GM10248 (cell line): ENCODE data around the gene GATA3.

ENCODE experiments used
- CTCF ChIA-PET: fragments of 300-600 bp; sonication (Branson Sonifier 250); formaldehyde crosslinking; extraction: SDS; loops from one replicate; lab custom pipeline; 2021; ENCODE audit warnings: antibody characterized with exemption; lab: Yijun Ruan, JAX
- POLR2A ChIA-PET: fragments of 350-650 bp; sonication (Branson Sonifier 250); formaldehyde crosslinking; extraction: SDS; loops from one replicate; lab custom pipeline; 2020; ENCODE audit warnings: antibody characterized with exemption; lab: Yijun Ruan, JAX
- DNase-seq: peaks from one replicate; pipeline ENCODE4 v3.0.0; 2012; ENCODE audit errors: extremely low spot score
- CTCF ChIP-seq: IDR thresholded peaks from 2 replicates; pipeline ENCODE4 v1.5.1; 2012; ENCODE audit warnings: mild to moderate bottlenecking, low read depth; ENCODE audit errors: extremely low read depth, missing control alignments, control extremely low read depth

Gene GATA3

DNA sequence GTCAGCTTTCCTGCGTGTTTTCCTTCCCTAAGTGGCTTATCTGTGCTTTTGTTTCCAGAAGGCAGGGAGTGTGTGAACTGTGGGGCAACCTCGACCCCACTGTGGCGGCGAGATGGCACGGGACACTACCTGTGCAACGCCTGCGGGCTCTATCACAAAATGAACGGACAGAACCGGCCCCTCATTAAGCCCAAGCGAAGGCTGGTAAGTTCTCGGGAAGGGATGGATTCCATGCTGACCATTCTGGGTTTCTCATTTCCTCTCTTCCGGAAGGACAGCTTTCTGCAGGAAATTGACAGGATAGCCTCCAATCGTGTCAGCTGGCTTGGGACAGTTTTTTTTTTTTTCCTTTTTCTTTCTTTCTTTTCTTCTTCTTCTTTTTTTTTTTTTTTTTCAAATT lies 9.4 kb downstream of the GATA3 start:
- ChIA-PET CTCF (interaction anchor here (0.8 to 1.3 kb wide), 2 partner anchors 8 to 11 kb away, joined by 3 read pairs; no protein-coding TSS in a partner anchor), POLR2A (no interaction called here)
- no peak for TF ChIP-seq CTCF
- no peak for DNase-seq

- no peak for TF ChIP-seq CTCF
- no peak for DNase-seq
- ChIA-PET POLR2A (no interaction called here), CTCF (interaction anchor here (0.8 kb wide), 1 partner anchor 10 kb away, joined by 3 read pairs; no protein-coding TSS in a partner anchor)
Observed at GRCh38 chr10:8064436-8064835, 9.9 kb downstream of the GATA3 start.

GRCh38 chr10:8065651-8066050 lies 11.2 kb downstream of the GATA3 start:
- CTCF ChIA-PET, result interaction anchor here (0.7 kb wide), 1 partner anchor 664 kb away, joined by 3 read pairs; no protein-coding TSS in a partner anchor
- TF ChIP-seq CTCF, result no peak
- POLR2A ChIA-PET, result no interaction called here
- DNase-seq, result no peak

GRCh38 chr10:8066124-8066523 lies 11.6 kb downstream of the GATA3 start:
- POLR2A ChIA-PET, result no interaction called here
- no peak for DNase-seq
- TF ChIP-seq CTCF, result no peak
- CTCF ChIA-PET, result interaction anchor here (0.7 kb wide), 1 partner anchor 14 kb away, joined by 3 read pairs; no protein-coding TSS in a partner anchor

GRCh38 chr10:8066797-8067196 lies 12.3 kb downstream of the GATA3 start:
- ChIA-PET POLR2A (no interaction called here), CTCF (interaction anchor here (0.7 kb wide), 1 partner anchor 14 kb away, joined by 3 read pairs; no protein-coding TSS in a partner anchor)
- TF ChIP-seq CTCF, result no peak
- DNase-seq, result no peak

DNA sequence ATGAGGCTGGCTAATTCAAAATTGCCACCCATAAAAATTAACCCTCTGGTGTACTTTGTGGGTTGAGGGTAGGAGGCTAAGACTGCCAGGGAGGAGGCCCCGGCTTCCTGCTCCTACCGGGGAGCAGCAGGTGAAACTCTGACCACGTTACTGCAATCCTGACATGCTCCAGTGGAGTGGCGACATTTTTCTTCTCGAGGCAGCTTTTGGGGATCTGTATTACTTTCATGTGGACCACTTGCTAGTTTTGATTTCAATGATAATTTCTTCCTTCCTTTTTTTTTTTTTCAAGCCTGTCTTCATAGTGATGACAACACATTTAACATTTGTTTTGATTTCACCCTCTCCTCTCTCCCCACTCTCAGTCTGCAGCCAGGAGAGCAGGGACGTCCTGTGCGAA lies 14.6 kb downstream of the GATA3 start:
- TF ChIP-seq CTCF, result no peak
- ChIA-PET CTCF (interaction anchor here (1.0 kb wide), 1 partner anchor 10 kb away, joined by 3 read pairs; no protein-coding TSS in a partner anchor), POLR2A (no interaction called here)
- no peak for DNase-seq

GRCh38 chr10:8069627-8070026 lies 15.1 kb downstream of the GATA3 start:
- CTCF ChIA-PET, result interaction anchor here (1.0 kb wide), 1 partner anchor 10 kb away, joined by 3 read pairs; no protein-coding TSS in a partner anchor
- no peak for DNase-seq
- TF ChIP-seq CTCF, result no peak
- POLR2A ChIA-PET, result no interaction called here
